PC-3 (cell line): ENCODE results near the gene TMEM132D.

Experiments used
- EZH2 ChIP-seq: fragments of 300-600 bp; sonication (generic); IDR thresholded peaks from one replicate; pipeline ENCODE4 v1.6.1; 2017; ENCODE audit warnings: antibody characterized with exemption, mild to moderate bottlenecking, low read length; ENCODE audit not compliant: unreplicated experiment
- EZH2phosphoT487 ChIP-seq: fragments of 300-600 bp; sonication (generic); IDR thresholded peaks from 2 replicates; pipeline ENCODE4 v1.6.1; 2018; ENCODE audit warnings: mild to moderate bottlenecking, antibody characterized with exemption, low read length, borderline replicate concordance
- TF ChIP-seq, protein P1 (sequence below): fragments of 300-600 bp; sonication (generic); conservative IDR thresholded peaks from 2 replicates; pipeline ENCODE4 v1.5.1; 2017; ENCODE audit warnings: antibody characterized with exemption, low read depth, mild to moderate bottlenecking, low read length

DNA sequence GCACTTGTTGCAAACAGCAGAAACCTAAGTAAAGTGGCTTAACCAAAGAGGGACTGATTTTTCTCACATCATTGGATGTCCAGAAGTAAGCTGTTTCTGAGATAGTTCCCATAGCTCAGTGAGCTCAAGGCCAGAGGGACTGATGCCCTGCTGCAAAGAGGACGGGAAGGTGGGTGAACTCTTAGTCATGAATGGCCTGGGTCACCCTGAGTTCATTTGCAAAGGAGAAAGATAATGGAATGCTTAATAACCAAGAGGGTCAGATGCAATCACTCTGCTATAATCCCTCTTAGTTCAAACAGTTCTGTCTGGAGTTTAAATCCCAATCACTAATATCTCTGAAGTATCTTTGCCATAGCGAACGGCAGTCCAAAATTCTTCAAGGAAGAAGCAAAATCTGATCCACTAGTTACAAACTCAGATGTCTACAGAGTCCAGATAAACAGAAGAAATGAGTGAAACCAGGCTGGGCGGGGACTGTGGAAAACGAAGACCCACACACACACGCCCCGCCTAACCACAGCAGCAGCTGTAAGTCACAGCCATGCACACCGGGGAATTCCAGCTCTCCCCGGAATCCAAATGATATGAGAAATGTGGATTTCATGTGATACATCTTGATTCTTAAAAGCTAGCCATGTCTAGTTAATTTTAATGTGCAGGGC lies 289.5 kb downstream of the TMEM132D start:
- TF ChIP-seq, protein P1, sequence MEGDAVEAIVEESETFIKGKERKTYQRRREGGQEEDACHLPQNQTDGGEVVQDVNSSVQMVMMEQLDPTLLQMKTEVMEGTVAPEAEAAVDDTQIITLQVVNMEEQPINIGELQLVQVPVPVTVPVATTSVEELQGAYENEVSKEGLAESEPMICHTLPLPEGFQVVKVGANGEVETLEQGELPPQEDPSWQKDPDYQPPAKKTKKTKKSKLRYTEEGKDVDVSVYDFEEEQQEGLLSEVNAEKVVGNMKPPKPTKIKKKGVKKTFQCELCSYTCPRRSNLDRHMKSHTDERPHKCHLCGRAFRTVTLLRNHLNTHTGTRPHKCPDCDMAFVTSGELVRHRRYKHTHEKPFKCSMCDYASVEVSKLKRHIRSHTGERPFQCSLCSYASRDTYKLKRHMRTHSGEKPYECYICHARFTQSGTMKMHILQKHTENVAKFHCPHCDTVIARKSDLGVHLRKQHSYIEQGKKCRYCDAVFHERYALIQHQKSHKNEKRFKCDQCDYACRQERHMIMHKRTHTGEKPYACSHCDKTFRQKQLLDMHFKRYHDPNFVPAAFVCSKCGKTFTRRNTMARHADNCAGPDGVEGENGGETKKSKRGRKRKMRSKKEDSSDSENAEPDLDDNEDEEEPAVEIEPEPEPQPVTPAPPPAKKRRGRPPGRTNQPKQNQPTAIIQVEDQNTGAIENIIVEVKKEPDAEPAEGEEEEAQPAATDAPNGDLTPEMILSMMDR: no peak
- TF ChIP-seq EZH2 (no peak), EZH2phosphoT487 (no peak)
